ENCODE results near the gene MUSK.

DNA sequence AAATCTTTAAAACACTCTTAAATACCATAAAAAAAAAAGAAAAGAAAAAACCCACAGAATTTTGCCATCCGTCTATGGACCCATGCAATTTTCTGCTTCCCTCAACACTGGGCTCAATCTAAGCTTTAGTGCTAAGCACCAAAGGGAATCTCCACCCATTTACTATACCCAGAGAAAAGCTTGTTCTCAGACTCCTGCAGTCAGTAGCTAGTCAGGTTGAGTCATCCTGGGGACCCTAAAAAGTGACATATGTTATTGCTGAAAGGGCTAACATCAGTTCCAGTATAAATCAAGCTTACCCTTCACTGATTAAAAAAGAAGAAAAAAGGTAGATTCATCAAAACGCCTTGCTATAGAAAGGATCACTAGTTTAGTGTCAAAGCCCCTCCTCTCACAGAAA, 177.6 kb downstream of the MUSK start:
- TF ChIP-seq, protein P1, sequence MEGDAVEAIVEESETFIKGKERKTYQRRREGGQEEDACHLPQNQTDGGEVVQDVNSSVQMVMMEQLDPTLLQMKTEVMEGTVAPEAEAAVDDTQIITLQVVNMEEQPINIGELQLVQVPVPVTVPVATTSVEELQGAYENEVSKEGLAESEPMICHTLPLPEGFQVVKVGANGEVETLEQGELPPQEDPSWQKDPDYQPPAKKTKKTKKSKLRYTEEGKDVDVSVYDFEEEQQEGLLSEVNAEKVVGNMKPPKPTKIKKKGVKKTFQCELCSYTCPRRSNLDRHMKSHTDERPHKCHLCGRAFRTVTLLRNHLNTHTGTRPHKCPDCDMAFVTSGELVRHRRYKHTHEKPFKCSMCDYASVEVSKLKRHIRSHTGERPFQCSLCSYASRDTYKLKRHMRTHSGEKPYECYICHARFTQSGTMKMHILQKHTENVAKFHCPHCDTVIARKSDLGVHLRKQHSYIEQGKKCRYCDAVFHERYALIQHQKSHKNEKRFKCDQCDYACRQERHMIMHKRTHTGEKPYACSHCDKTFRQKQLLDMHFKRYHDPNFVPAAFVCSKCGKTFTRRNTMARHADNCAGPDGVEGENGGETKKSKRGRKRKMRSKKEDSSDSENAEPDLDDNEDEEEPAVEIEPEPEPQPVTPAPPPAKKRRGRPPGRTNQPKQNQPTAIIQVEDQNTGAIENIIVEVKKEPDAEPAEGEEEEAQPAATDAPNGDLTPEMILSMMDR (optimal IDR thresholded peaks at IDR 0.05 in 1 of 3, IDR thresholded peaks at IDR 0.05 in 1 of 3, conservative IDR thresholded peaks at IDR 0.05 in 1 of 3; ENCODE audit: extremely low read depth in 1 of 3, insufficient read depth in 2 of 3, low read length in 3 of 3): no peak
- TF ChIP-seq EZH2 (IDR thresholded peaks at IDR 0.05; ENCODE audit: low read length): no peak

All from keratinocyte (primary cell).